Measurements from ENCODE around the gene DDX31.
"Not testable (repeated sequence)": the region's sequence is repeated elsewhere in the genome, so short reads cannot be mapped to it uniquely, and the experiment has no call there.

The DDX31 gene

GRCh38 chr9:132575811-132576210 lies 94.0 kb downstream of the DDX31 start:
- DNase-seq = no peak

DNA sequence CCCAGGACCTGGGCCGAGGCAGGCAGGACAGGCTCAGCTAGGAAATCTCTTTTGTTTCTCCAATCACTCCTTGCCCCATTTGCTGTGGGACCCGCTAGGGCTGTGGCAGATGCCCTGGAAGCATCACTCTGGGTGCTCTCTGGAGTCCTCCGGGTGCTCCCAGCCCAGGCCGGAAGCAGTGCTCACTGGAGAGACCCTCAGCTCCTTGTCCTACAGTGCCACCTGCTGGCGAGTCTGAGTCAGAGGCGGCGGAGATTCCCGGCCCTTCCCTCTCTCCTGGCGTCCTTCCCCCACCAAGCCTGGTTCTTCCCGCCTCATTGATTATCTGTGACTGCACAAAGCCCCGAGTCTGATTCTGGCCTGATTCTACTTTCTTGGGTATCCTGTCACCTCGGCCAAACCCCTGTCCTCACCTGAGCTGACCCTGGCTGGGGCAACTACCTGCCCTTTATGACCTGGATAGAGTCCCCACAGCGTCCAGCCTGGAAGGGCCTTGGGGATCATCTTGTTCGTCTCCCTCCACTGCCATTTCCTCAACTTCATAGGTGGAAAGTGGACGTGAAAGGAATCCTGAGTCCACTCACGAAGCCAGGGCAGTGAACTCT lies 94.7 kb downstream of the DDX31 start:
- DNase-seq = peak; percentile 34

DNA sequence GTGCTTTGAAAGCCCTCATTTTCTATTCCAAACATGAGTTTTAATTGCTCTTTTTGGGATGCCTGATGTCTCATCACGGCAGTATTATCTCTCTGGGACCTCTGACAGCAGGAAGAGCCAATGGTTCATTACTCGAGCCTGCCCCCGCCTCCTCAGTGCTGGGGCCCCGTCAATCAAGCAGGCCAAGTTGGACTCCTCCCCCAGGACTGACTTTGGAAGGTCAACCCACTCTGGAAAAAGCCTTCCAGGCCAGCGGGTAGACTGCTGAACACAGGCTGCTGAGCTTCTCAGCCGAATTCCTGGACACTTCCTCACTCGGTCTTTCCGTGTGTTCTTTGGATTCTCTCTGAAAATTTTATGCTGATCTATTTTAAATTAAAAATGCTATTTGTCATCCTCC lies 96.9 kb downstream of the DDX31 start:
- no peak for DNase-seq

DNA sequence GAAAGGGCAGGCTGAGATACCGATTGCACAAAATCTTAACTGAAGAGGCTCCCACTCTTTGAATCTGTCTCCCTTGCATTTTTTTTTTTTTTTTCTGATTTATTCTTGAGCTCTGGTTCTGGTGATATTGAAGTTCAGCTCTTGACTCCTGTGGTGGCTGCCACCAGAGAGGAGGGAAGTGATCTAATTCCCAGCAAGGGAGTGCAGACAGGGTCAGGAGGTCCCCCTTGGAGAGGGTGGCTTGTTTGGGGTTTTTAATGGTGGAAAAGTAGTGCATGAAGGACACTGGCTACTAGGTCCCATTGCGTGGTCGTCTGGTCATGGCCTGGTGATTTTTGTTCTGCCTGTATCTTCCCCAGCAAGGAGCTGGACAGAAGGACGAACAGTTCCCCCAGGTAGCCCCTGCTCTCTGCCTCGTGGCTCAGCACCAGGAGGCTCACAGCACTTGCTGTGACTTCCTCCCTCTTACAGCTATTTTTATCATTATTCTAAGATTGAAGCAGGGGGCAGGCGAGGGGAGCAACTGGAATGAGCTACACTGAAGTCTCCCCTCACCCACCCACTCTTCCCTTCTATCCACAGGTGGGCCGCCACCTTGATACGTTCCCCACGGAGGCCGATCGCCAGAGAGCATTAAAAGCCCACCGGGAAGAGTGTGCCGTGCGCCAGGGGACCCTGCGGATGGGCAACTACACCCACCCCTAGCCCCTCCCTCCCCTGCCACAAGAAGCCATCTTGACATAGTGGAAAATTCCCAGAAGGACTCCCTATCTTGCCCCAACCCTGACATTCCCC lies 97.8 kb downstream of the DDX31 start:
- DNase-seq = no peak

- DNase-seq = not testable (repeated sequence)
Observed at GRCh38 chr9:132568787-132569186, 101.0 kb downstream of the DDX31 start.

- DNase-seq = no peak
Observed at GRCh38 chr9:132564526-132564925, 105.3 kb downstream of the DDX31 start.

DNA sequence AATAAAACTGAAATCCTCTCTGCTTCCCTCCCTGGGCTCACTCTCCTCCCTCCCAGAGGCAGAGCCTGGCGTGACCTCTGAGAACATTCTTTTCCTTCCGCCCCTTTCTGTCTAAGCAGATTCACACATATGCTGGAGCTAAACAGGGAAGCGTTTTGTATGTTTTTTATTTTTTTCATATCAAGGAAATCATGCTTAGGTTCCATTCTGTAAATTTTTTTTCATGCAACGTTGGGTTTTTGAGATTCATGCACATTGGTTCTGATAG lies 107.5 kb downstream of the DDX31 start:
- DNase-seq = no peak

DNA sequence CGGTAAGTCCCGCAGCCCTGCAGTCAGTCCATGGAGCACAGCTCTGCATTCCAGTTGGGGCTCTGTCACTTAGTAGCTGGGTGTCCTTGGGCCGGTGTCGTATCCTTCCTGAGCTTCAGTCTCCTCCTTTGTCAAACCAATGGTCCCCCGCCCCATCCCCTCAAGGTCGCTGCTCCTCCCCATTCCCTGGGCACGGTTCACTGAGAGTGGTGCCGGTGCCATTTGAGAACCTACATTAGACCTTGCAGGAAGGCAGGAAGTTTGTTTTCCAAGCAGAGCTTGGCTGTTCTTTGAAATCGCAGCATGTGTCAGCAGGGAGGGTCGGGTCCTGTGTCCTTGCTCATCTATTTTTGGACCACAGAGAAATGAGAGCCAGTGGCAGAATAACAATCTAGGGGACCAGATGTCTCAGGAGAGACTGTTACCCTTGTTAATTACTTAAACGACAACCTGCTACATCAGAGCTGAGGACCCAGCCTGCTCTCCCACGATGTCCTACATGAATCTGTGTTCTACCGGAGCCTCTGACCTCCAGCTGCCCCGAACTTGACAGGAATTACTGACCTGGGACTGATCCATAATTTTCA lies 109.1 kb downstream of the DDX31 start:
- no peak for DNase-seq

GRCh38 chr9:132559711-132560110 lies 110.1 kb downstream of the DDX31 start:
- no peak for DNase-seq

- no peak for DNase-seq
Observed at GRCh38 chr9:132557159-132557558, 112.6 kb downstream of the DDX31 start.

DNA sequence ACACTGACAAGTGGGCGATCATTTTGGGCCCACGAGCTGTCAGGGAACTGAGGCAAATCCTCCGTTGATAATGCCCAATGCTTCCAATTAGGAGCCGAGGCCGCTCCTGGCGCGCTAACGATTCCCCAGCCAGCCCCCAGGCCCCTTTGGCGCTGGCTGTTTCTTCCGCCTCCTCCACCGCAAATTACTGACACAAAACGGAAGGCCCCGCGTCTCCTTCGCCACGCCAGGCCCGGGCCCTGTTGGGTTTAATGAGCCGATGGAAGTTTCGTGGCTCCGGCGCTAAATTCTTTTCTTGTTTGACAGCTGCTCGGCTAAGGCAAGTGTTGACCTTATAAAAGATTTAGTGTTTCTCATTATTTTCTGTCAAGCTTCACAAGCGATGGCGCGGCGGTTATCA lies 113.1 kb downstream of the DDX31 start:
- DNase-seq = no peak

DNA sequence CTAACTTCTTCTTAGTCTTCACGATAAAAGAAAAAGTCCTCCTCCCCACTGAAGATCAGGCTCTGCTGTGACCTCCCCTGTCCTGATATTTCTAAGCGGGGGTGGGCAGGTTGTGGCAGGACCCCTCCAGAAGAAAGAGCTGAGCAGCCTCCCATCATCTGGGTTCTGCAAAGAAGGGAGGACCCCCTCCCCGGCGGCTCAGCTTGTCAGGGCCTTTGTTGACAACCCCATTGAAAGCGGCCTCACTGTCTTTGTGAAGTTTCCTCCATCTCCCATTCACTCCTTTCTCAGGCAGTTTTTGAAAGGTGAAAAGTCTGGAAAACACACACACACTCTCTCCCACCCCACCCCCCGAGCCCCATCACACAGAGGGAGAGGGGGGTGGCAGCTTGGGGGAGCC lies 113.5 kb downstream of the DDX31 start:
- no peak for DNase-seq

DNA sequence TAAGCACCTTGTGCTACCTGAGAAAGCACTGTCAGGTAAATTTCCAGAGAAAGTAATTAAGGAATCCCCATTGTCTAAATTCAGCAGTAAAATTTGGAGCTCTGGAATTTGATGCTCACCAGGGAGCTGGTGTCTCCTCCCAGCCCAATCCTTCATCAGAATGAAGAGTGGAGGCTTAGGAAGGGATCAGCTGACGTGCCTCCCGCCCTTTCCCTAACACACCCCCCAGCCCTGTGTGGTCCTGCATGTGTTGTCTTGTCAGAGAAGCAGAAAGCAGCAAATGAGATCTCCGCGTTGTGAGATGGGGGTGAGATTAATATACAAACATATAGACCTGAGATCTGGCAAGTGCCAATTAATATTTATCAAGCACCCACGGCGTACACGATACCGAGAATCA lies 114.3 kb downstream of the DDX31 start:
- no peak for DNase-seq

GRCh38 chr9:132554755-132555154 lies 115.0 kb downstream of the DDX31 start:
- no peak for DNase-seq

- no peak for DNase-seq
Observed at GRCh38 chr9:132552041-132552440, 117.7 kb downstream of the DDX31 start.

GRCh38 chr9:132551556-132551955 lies 118.2 kb downstream of the DDX31 start:
- DNase-seq = no peak

- DNase-seq = no peak
Observed at GRCh38 chr9:132548751-132549640, 120.8 kb downstream of the DDX31 start.

DNA sequence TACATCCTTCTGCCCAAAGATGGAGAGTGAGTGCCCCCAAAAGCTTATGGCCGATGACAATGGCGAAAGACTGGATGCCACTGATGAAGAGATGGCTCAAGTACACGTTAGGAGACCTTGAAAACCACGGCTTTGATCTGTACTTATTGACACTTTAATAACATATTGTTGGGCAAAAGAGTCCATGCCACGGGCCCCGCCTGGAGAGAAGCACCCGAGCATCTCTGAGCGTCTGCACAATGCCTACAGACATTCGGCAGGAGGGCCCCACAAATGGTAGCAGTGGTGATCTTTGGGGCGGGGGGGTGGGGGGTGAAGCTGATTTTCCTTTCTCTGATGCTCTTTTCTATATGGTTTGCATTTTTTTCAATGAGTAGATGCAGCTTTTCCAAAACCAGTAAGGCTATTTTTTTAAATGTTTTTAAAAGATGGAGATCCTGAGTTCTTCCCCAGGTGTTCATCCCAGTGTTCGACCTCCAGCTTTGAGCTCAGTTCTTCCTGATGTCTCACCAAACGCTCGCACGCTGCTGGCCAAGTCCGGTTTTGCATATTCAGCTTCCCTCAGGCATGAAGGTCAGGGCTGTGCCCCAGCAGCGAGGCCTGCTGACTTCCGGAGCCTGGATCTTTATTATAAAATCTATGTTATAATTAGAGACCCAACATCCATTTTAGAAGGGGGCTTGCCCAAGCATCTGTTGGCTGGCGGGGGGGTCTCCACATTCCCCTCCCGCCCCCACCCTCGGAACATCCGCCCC lies 121.6 kb downstream of the DDX31 start:
- DNase-seq = no peak

- DNase-seq = no peak
Observed at GRCh38 chr9:132547436-132547835, 122.3 kb downstream of the DDX31 start.

DNA sequence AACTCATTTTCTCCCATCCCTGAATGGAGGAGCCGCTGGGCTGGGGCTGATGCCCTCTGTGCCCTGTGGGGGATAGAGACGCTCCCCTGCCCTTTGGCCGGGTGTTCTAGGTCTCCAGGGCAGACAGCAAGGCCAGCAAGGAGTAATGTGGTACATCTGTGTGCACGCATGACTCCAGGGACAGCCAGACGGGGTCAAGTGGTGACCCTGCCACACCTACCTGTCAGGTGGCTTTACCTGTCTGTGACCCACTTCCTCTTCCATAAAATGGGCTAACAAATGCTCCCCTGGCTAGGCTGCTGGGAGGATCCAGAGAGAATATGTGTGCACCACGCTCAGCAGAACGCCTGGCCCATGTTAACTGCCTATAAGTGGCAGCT lies 122.7 kb downstream of the DDX31 start:
- DNase-seq = no peak

- peak; percentile 54 for DNase-seq
Observed at GRCh38 chr9:132546148-132547051, 123.4 kb downstream of the DDX31 start.

DNA sequence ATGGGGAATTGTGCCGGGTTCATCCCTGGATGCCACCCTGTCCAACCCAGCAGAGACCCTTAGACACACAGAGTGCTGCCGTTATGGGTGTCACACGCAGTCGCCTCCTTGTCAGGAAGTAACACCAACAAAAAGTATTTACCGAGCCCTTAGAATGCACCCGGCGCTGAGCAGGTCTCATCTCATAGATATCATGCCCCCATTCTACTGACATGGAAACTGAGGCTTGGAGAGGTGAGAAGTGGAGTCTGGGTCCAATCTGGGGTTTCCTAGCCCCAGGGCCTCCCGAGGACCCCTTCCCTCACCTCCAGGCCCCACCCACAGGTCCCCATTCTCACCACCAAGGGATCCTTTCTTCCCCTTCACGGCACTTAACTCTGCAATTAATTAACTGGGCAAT lies 124.2 kb downstream of the DDX31 start:
- no peak for DNase-seq
